GM12872 (cell line): ENCODE measurements around the gene ZSCAN31.

Experiments used
- CTCF ChIP-seq: IDR thresholded peaks from 3 replicates; pipeline ENCODE4 v1.5.1; 2011; ENCODE audit warnings: low read depth, mild to moderate bottlenecking, low read length, moderate library complexity; ENCODE audit not compliant: insufficient read depth

Gene ZSCAN31

GRCh38 chr6:28296520-28297060 lies 39.4 kb downstream of the ZSCAN31 start:
- no peak for TF ChIP-seq CTCF

- no peak for TF ChIP-seq CTCF
Observed at GRCh38 chr6:28295326-28295725, 40.6 kb downstream of the ZSCAN31 start.

- no peak for TF ChIP-seq CTCF
Observed at GRCh38 chr6:28291573-28291972, 44.4 kb downstream of the ZSCAN31 start.

GRCh38 chr6:28282926-28283325 lies 53.0 kb downstream of the ZSCAN31 start:
- TF ChIP-seq CTCF: no peak

GRCh38 chr6:28281288-28282064 lies 54.5 kb downstream of the ZSCAN31 start, which contains the start of gene PGBD1:
TSS of gene PGBD1 (plus strand) at chr6:28281572. CDS start at chr6:28283814, 2,242 bp downstream.
- no peak; the same call in 2 of the 3 replicates for TF ChIP-seq CTCF

GRCh38 chr6:28280595-28281287 lies 55.2 kb downstream of the ZSCAN31 start:
- TF ChIP-seq CTCF: no peak

- TF ChIP-seq CTCF: no peak
Observed at GRCh38 chr6:28277746-28278145, 58.2 kb downstream of the ZSCAN31 start.
